Inflammatory macrophage (primary cell): ENCODE data around the gene TMEM45B.
"Not testable (repeated sequence)": the region's sequence is repeated elsewhere in the genome, so short reads cannot be mapped to it uniquely, and the experiment has no call there.

ENCODE experiments used
- DNase-seq, 2 donors: peaks; one replicate each; pipeline ENCODE4 v3.0.0-alpha.2; 2020 to 2022

The TMEM45B gene

GRCh38 chr11:129853518-129854231 is 38.0 kb downstream of the TMEM45B start:
- DNase-seq: no peak

- DNase-seq: no peak
These were observed 38.7 kb downstream of the TMEM45B start for GRCh38 chr11:129854232-129854805.

- no peak for DNase-seq
These were observed 39.4 kb downstream of the TMEM45B start for GRCh38 chr11:129855086-129855485.

GRCh38 chr11:129856036-129856435 is 40.4 kb downstream of the TMEM45B start:
- no peak for DNase-seq

- DNase-seq: no peak
These were observed 46.3 kb downstream of the TMEM45B start for GRCh38 chr11:129861702-129862522.

GRCh38 chr11:129864811-129865210 is 49.2 kb downstream of the TMEM45B start:
- DNase-seq: no peak

- DNase-seq: peak in 1 of 2 donors; percentile 4
These were observed 50.1 kb downstream of the TMEM45B start for GRCh38 chr11:129865701-129866100.

- DNase-seq: no peak
These were observed 50.7 kb downstream of the TMEM45B start for GRCh38 chr11:129866311-129866710.

GRCh38 chr11:129868626-129869025 is 53.0 kb downstream of the TMEM45B start:
- not testable (repeated sequence) for DNase-seq

GRCh38 chr11:129871914-129872313 is 56.3 kb downstream of the TMEM45B start:
- no peak for DNase-seq

GRCh38 chr11:129880311-129880710 is 64.7 kb downstream of the TMEM45B start:
- no peak for DNase-seq

- peak; percentile 18 to 24 for DNase-seq
These were observed 66.0 kb downstream of the TMEM45B start for GRCh38 chr11:129881570-129882170.

- no peak for DNase-seq
These were observed 68.9 kb downstream of the TMEM45B start for GRCh38 chr11:129884581-129884980.

GRCh38 chr11:129885381-129885780 is 69.7 kb downstream of the TMEM45B start:
- no peak for DNase-seq

GRCh38 chr11:129888451-129888850 is 72.8 kb downstream of the TMEM45B start:
- DNase-seq: no peak

GRCh38 chr11:129894278-129895125 is 78.9 kb downstream of the TMEM45B start:
- DNase-seq: peak; percentile 46 to 62

- peak; percentile 75 to 81 for DNase-seq
These were observed 79.7 kb downstream of the TMEM45B start, which contains the start of gene NFRKB for GRCh38 chr11:129895126-129896041. NFRKB (minus strand) TSS chr11:129895578; CDS start chr11:129892849, 2,729 bp downstream.

- DNase-seq: peak; percentile 62 to 63
These were observed 80.4 kb downstream of the TMEM45B start for GRCh38 chr11:129896062-129896461.

GRCh38 chr11:129905402-129905801 is 89.8 kb downstream of the TMEM45B start:
- no peak for DNase-seq
